Stimulated activated CD8-positive, alpha-beta memory T cell treated with anti-CD3 and anti-CD28 coated beads, Interleukin-12 subunit alpha, Interleukin-12 subunit beta, amount 100 ng/mL, for 4 hours (primary cell): ENCODE measurements around the gene MRPL28.
A peak's percentile ranks its signal among the peaks of the same experiment; 100 is the strongest.
"Not testable (repeated sequence)": the region's sequence is repeated elsewhere in the genome, so short reads cannot be mapped to it uniquely, and the experiment has no call there.

ENCODE experiments used
- DNase-seq: peaks from one replicate; pipeline ENCODE4 v3.0.0-alpha.2; 2020; ENCODE audit warnings: low read depth

MRPL28 gene

DNA sequence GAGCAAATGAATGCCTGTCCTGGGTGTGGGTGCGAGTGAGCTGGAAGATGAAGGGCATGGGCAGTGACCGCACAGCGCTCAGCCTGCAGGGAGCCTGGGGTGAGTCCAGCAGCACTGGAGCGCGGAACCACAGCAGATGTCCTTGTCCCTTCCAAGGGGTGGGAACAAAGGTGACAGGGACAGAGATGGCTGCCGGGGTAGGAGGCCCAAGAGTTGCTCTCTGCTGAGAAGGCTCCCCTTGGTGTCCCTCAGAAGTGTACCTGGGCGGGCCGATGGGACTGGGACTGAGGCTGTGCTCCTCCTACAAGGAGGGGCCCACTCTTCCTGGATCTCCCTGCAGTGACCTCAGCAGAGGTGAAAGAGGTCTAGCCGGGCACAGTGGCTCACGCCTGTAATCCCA lies 19.0 kb upstream of the MRPL28 start:
- no peak for DNase-seq

DNA sequence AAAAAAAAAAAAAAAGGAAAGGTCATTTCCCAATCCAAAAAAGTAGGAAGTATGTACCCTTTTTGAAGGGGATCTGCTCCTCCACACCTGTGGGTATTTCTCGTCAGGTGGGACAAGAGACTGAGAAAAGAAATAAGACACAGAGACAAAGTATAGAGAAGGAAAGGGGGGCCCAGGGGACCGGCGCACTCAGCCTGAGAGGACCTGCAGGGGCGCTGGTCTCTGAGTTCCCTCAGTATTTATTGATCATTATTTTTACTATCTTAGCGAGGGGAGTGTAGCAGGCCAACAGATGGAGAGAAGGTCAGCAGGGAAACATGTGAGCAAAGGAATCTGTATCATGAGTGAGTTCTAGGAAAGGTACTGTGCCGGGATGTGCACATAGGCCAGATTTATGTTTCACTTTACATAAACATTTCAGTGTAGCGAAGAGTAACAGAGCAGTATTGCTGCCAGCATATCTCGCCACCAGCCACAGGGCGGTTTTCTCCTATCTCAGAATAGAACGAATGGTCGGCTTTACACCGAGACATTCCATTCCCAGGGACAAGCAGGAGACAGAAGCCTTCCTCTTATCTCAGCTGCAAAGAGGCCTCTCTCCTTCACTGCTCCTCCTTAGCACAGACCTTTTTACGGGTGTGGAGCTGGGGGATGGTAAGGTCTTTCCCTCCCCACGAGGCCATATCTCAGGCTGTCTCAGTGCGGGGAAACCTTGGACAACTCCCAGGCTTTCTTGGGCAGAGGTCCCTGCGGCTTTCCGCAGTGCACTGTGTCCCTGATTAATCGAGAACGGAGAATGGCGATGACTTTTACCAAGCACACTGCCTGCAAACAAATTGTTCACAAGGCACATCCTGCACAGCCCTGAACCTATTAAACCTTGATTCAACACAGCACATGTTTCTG lies 17.7 kb upstream of the MRPL28 start:
- not testable (repeated sequence) for DNase-seq

DNA sequence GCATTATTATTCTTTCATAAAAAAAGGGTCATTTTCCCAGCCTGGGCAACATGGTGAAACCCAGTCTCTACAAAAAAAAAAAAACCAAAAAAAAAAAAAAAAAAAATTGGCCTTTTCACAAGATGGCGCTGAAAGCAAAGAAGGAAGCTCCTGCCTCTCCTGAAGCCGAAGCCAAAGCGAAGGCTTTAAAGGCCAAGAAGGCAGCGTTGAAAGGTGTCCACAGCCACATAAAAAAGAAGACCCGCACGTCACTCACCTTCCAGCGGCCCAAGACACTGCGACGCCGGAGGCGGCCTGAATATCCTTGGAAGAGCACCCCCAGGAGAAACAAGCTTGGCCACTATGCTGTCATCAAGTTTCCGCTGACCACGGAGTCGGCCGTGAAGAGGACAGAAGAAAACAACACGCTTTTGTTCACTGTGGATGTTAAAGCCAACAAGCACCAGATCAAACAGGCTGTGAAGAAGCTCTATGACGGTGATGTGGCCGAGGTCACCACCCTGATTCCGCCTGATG lies 16.4 kb upstream of the MRPL28 start:
- no peak for DNase-seq

DNA sequence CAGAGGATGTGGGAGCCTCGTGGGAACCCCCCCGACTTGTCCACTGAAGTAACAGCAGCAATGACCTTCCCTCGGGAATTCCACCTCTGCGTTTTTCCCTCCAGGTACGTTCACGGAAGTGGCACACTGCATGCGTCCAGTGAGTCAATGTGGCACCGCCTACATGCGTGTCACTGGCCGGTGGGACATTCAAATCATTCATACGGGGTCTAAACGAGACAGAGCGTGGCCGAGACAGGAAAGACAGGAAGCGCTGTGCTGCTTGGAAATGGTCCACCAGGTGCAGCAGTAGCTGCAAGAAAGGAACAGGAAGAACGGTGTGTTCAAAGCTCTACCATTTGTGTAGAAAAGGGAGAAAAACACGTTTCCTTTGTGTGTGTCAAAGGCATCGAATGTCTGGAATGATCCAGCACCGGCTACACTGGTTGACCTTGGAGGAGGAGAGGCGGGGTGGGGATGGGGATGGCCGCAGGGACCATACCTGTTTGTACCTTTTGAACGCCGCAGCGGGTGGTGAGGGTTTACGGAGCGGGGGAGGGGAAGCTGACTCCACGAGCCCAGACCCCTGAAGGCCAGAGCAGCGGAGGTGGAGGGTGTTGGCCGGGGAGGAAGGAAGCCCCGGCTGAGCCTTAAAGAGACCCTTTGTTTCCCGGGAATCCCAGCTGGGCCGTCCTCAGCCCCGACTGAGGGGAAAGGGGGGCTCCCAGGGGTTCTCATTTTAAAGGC lies 13.2 kb upstream of the MRPL28 start:
- DNase-seq, result no peak

DNA sequence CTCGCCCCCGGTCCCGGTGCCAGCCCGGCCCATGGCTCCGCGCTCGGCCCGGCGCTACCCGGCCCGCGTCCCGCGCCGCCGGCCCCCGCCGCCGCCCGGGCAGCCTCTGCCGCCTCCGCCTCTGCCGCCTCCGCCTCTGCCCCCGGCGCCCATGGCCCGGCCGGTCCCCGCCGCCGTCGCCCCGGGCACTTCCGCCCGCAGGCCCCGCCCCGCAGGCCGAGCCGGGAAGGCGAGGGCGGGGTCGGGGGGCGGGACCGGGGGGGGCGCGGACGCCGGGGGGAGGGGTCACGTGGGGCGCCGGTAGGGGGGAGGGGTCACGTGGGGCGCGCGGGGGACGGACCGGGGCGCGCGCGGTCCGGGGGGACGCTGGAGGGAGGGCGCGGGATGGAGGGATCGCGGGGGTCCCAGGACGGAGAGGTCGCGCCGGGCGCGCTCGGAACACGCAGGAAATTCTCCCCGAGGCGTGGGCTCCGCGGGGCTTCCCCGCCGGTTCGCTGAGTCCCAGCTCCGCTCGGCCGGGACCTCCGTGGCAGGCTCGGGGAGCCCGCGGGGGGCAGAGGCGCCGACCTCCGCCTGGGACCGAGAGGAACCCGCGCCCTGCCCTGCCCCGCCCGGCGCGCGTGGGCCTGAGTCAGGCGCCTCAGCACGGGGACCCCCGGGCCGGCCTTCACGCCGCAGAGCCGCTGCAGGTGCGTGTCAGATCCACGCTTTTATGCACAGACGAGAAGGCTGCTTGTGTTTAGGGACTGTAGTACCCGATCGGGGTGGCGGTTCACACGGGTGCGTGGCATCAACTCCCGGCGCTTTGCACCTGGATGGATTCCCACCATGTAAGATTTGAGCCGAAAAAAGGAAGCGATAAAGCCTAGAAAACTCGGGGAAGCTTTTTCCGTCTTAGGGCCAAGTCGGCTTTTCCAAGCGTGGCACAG lies 11.7 kb upstream of the MRPL28 start, which contains the start of gene PGAP6:
Gene PGAP6 (minus strand): TSS at position 190 of the 929 bp plus-strand sequence. CDS start 157 bp downstream, at position 33.
- peak; percentile 59 for DNase-seq

DNA sequence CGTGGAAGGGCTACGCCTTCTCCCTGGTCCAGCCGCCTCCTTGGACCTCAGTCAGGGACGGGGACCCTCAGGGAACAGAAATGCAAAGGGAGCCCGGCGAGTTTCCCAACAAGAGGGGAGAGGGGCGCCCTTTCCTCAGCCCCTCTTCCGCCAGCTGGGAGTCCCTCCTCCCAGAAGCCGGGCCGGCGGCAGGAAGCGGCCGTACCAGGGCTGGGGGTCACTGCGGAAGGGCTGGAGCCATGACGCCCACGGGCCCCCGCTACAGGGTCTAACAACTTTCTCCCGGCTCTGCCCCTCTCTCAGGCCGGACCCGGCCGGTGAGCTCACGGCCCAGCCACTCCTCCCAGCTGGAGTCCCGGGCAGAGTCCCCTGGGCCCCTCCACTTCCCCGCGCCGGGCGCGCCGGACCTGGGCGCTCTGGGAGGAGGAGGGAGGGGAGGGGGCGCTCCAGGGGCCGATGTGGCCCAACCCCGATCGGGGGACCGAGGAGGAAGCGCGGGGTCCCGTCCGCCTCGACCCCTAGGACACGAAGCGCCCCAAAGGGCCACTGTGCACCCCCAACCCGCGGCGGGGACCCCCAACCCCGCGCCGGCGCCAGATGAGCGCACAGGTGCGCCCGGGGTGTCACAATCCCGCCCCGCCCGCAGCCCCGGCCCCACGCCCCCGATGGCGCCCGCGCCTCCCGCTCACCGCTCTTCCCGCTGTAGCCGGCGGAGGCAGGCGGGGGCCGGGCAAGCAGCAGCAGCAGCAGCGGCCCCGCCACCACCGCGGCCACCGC lies 10.9 kb upstream of the MRPL28 start:
- peak; percentile 29 for DNase-seq

DNA sequence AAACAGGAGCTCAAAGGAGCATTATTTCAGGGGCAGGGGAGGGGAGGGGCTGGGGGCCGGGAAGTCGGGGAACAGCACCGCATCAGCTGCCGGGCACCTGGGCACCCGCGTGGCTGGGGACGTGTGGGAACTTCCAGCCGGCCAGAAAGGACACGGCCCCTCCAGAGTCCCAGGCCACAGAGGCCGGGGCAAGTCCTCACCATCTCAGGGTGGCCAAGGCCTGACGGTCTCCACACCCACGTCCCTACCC lies 10.3 kb upstream of the MRPL28 start:
- DNase-seq, result no peak

DNA sequence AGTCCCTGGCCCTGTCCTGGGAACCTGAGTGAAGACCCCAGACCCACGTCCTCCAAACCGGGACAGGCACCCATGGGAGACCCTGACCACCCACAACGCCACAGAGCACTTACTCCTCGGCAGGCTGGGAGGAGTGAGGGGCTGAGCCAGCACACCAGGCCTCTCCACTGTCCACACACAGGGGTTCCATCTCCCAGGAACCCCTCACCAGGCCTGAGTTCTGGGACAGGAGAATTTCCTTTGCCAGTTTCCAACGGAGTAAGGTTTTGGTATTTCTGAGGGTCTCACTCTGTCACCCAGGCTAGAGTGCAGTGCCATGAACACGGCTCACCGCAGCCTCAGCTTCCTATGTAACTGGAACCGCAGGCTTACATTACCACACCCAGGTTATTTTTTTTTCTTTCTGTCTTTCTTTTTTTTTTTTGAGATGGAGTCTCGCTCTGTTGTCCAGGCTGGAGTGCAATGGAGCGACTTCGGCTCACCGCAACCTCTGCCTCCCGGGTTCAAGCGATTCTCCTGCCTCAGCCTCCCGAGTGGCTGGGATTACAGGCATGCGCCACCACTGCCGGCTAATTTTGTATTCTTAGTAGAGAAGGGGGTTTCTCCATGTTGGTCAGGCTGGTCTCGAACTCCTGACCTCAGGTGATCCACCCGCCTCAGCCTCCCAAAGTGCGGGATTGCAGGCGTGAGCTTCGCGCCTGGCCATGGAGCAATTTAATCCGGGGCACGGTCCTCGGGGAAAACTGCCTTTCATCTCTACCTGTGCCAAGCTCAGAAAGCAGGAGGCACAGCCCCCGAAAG lies 9.8 kb upstream of the MRPL28 start:
- DNase-seq, result no peak

DNA sequence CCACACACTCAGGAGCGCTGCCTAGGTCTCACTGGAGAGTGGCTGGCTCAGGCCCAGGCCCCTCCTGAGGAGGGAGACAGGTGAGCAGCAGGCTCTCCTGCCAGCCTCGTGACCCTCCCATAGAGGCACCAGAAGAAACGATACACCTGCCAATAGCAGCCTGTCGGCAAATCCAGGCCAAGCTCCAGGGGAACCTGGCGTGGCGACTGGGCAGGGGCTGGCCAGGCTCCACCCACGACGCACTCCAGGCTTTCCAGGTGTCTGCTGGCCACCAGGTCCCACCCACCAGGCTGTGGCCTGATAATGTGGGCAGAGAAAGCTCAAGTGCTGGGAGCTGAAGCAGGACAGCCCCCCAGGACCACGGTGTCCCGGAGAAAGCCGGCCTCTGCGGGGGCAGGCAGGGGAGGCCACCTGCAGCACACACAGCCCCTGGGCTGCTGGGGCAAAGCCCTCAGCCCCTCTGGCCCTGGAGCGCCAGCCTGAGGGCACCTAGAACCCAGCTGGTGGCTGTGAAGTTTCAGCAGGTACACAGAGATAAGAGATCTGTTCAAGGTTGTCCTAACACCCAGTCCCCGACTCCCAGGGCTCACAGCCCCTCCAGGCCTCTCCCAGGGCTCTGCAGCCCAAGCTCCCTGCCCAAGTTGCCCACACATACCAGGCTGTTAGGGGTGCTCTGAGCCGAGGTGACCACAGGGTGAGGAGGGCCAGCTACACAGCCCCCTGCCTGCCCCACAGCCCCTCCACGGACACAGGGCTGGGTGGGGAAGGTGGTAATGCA lies 9.0 kb upstream of the MRPL28 start:
- DNase-seq, result no peak

DNA sequence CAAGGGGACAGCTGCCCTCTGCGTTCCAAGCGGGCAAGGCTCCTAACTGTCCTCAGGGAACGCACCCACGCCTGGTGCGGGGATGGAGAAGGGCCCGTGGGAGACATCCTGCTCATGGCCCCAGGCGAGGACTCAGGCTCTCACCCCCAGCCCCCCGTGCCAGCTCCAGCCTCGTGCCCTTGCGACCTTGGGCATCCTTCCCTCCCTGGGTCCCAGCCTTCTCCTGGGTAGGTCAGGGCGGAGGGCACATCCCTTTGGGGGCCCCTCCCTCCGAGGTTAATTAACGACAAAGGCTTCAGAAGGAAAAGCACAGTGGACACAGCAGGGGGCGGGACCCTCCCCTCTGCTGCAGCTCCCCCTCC lies 8.5 kb upstream of the MRPL28 start:
- DNase-seq, result no peak

DNA sequence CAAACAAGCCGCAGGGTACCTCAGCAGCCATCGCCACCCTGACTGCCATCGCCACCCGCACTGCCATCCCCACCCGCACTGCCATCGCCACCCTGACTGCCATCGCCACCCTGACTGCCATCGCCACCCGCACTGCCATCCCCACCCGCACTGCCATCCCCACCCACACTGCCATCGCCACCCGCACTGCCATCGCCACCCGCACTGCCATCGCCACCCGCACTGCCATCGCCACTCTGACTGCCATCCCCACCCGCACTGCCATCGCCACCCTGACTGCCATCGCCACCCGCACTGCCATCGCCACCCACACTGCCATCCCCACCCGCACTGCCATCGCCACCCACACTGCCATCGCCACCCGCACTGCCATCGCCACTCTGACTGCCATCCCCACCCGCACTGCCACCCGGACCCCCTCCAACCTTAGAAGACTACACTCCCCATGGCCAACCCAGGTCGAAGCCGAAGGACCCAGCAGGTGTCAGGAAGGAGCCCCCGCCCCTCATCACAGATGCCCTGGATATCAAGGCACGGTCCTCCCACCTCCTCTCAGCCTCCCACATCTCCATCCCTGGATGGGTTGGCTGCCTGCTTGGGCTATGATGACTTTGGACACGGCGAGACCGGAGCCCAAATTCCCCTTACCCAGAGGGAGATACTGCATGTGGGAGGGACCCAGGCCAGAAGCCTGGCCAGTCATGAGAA lies 7.9 kb upstream of the MRPL28 start:
- DNase-seq, result not testable (repeated sequence)

DNA sequence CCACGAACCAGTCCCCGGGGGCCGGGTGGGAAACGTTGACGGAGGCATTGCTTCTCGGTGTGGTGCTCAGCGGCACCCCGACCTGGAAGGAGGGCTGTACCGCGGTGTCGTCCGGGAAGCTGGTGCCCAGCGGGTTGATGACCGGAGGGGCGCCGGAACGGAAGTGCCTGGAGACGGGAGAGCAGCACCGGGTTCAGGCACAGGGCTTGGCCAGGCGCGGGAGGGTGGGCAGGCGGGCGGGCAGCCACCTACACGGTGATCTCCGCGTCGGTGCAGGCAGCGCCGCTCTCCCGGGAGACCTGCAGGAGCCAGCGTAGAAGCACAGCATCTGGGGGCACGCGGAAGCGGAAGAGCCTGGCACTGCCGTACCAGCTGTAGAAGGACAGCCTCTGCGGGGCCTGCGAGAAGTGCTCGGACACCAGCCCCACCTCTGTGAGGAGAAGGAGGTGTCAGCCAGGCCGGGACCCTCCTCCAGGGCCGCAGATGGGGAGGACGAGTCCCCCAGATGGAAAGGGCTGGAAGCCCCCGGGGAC lies 7.1 kb upstream of the MRPL28 start:
- DNase-seq, result no peak

DNA sequence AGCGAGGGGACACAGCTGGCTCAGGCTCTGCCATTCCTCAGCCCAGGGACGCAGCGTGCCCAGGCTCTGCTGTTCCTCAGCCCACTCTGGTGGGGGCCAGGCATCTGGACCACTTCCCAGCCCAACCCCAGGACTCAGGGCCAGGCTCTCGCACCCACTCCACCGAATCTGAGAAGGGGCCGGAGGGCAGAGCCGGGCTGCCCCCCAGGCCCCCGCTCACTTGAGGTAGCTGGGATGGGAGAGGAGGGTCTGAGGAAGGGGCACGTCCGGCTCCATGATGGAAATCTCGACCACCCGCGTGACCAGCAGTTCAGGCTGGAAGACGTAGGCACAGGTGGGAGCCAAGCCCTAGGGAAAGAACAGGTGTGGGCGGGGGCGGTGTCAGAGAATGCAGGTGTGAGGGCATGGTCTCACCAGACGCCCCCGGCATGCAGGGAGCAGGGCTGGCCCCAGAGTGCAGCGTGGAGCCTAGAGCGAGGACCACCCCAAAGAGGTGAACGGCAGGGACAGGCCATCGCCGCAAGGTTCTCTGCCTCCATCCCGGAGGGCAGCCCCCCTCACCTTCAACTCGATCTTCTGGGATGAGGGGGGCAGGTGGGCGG lies 6.6 kb upstream of the MRPL28 start:
- no peak for DNase-seq

DNA sequence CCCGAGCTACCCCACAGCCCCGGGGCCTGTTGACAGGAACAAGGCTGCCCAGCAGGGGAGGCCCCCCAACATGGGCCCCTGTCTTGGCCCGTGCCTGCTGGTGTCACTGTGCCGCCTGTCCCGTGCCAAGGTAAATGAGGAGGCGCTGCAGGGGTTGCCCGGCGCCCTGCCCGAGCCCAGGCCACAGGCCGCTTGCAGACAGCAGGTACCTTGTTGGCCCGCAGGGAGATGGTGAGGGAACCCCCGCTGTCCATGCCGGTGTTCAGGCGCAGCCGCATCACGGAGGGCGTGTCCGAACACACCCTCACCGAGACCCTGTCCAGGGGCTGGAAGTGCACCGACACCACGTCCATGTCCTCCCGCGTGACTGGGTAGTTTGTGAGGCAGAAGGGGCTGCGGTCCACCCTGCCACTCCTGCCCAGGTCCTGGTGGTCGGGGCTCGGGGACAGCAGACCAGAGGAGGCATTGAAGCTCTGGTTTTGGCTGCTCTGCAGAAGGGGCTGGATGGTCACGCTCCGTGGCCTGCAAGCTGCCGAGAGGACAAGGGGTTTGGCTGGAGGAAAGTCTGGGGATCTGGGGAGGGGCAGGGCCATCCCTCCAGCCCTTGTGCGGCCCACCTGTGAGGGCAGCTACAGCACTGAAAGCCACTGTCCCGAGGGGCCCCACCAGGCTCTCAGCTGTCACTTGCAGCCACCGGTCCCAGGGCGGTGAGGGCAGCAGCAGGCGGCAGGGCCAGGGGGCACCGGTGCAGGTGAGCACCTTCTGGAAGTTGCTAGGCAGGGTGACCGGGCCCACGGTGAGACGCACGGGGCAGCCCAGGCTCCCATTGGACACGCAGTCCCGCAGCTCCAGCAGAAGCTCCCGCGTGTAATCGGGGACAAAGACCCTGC lies 5.8 kb upstream of the MRPL28 start:
- no peak for DNase-seq

DNA sequence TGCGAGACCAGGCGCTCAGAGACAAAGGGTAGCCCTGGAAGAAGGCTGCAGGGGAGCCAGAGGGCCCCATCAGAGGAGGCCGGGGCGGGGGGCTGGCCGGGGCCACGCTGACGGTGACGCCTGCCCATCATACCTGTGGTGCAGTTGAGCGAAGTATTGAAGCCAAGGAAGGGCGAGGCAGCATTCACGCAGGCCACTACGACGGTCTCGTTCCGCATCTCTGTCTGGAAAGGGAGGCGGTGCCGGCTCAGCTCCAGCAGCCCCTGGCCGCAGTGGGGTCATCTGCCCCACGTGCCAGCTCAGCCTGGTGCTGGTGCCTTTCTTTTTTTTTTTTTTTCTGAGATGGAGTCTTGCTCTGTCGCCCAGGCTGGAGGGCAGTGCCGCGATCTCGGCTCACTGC lies 4.9 kb upstream of the MRPL28 start:
- DNase-seq, result no peak

DNA sequence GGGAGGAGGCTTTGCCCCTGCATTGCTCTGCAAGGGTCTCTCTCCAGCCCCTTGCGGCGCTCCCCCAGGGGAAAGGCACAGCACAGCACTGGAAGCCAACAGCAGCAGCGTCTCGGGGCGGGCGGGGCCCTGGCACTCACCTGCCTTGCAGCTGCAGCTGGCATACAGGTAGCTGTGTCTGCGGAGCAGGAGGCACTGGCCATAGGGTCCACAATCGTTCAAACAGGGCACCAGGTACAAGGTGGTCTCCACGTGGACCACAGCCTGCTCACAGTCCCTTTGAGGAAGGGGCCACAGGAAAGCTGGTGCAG lies 4.2 kb upstream of the MRPL28 start:
- DNase-seq, result no peak

DNA sequence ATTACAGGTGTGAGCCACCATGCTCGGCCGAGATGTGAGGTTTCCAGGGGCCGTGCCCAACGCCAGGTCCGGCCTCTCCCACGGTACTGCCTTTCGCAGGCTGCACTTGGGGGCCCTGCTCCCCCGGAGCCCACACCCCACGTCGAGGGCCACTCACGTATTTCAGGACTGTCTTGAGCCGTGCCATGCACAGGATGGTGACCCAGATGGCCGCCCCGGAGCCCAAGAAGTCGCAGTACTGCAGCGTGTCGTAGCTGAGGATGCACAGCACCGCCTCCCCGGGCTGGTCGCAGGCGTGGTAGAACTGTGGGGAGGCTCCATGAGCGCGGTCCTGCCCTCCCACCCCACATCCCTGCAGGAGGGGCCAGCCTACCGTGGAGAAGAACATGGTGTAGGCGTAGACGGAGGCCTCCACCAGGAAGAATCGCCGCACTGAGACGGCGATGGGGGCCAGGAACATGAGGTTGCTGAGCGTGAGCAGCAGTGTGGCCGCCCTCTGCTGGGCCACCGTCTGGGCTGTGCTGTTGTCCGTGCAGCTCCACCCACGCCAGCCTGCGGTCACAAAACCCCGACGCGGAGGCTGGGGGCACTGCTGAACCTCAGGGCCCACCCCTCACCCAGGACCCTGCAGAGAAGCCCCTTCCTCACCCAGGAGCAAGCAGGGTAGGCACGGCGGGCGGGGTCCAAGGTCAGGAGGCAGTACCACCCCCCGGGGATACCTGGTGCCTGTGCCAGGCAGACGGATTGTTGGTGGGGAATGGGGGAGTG lies 3.7 kb upstream of the MRPL28 start:
- DNase-seq, result no peak
